GM12878 (cell line): ENCODE data around the gene B3GALT6. TPM values are rescaled to one million over a fixed set of nuclear protein-coding genes. Genes with fewer than 3 reads are reported as not detected.

ENCODE experiments used
- ATAC-seq: fragments of 200-7000 bp; cut with Tn5 transposase; 3 replicates; pipeline ENCODE4 v1.9.1; 2020; ENCODE audit warnings: mild to moderate bottlenecking, moderate library complexity
- BruUV-seq: library from RNA; stranded (reverse); fragments of 400-500 nt; replicated peaks from 2 replicates; lab custom pipeline; 2021; lab: Mats Ljungman, UMichigan
- CTCF ChIA-PET: fragments of 300-600 bp; sonication (Branson Sonifier 250); formaldehyde crosslinking; extraction: SDS; loops from one replicate; lab custom pipeline; 2021; ENCODE audit warnings: inconsistent platforms; lab: Yijun Ruan, JAX
- POLR2A ChIA-PET: fragments of 350-600 bp; formaldehyde crosslinking; extraction: SDS; loops from one replicate; lab custom pipeline; 2021; ENCODE audit warnings: inconsistent platforms; lab: Charles Lee
- RAD21 ChIA-PET: fragments of 300-600 bp; sonication (Branson Sonifier 250); formaldehyde crosslinking; loops from one replicate; lab custom pipeline; 2023; ENCODE audit warnings: antibody characterized with exemption; ENCODE audit not compliant: unreplicated experiment; lab: Charles Lee
- SMC1A ChIA-PET: fragments of 300-600 bp; sonication (Branson Sonifier 250); formaldehyde crosslinking; loops from one replicate; lab custom pipeline; 2023; ENCODE audit not compliant: unreplicated experiment, uncharacterized antibody; lab: Charles Lee
- DNase-seq: peaks from one replicate; pipeline ENCODE4 v3.0.0-alpha.2; 2011; ENCODE audit warnings: low read depth, low spot score
- FAIRE-seq: peaks from 3 replicates; lab custom pipeline; 2011; peaks lifted over from hg19 to GRCh38; lab: Jason Lieb, UNC
- H2AFZ ChIP-seq: 2 replicates; pipeline ENCODE4 v1.6.0; 2011; ENCODE audit warnings: low read depth, low read length, control low read depth; ENCODE audit not compliant: control insufficient read depth
- H3K27ac ChIP-seq: 2 replicates; pipeline ENCODE4 v1.5.1; 2011; ENCODE audit warnings: control low read depth; ENCODE audit not compliant: control insufficient read depth, insufficient read depth
- H3K27me3 ChIP-seq, 2 experiments: replicated peaks in 1 of 2; 2 replicates each; pipeline versions ENCODE4 v1.6.0 to v1.6.1; 2011; ENCODE audit warnings: low read length in 1 of 2; ENCODE audit not compliant: control insufficient read depth in 2 of 2, insufficient read depth in 2 of 2
- H3K36me3 ChIP-seq, 2 experiments: 2 replicates each; pipeline ENCODE4 v1.5.1; 2011; ENCODE audit warnings: low read length in 1 of 2; ENCODE audit not compliant: control insufficient read depth in 2 of 2, insufficient read depth in 2 of 2
- H3K4me1 ChIP-seq: 2 replicates; pipeline ENCODE4 v1.6.1; 2011; ENCODE audit warnings: mild to moderate bottlenecking, low read length, moderate library complexity, mixed read lengths; ENCODE audit not compliant: control insufficient read depth, insufficient read depth
- H3K4me2 ChIP-seq: 2 replicates; pipeline ENCODE4 v1.6.0; 2011; ENCODE audit warnings: control low read depth; ENCODE audit not compliant: control insufficient read depth, insufficient read depth
- H3K4me3 ChIP-seq: fragments of 200-600 bp; sonication (generic); 2 replicates; pipeline ENCODE4 v1.5.1; 2016
- H3K79me2 ChIP-seq: 2 replicates; pipeline ENCODE4 v1.6.0; 2011; ENCODE audit warnings: low read length; ENCODE audit not compliant: control insufficient read depth, insufficient read depth
- H3K9ac ChIP-seq: 2 replicates; pipeline ENCODE4 v1.8.0; 2011; ENCODE audit warnings: low read length, control low read depth, mixed read lengths; ENCODE audit not compliant: control insufficient read depth, insufficient read depth
- H3K9me3 ChIP-seq: replicated peaks from 3 replicates; pipeline ENCODE4 v1.5.1; 2011; ENCODE audit warnings: mild to moderate bottlenecking, low read length; ENCODE audit not compliant: control insufficient read depth, insufficient read depth
- H4K20me1 ChIP-seq: 2 replicates; pipeline ENCODE4 v1.6.0; 2011; ENCODE audit not compliant: control insufficient read depth, insufficient read depth
- JUND ChIP-seq: IDR thresholded peaks from 2 replicates; pipeline ENCODE4 v1.6.1; 2012; ENCODE audit warnings: low read depth, mild to moderate bottlenecking, low read length, improper control_type of control experiment, moderate library complexity
- PAX5 ChIP-seq: IDR thresholded peaks from 2 replicates; pipeline ENCODE4 v1.6.1; 2011; ENCODE audit warnings: low read depth, low read length, borderline replicate concordance
- POLR2AphosphoS5 ChIP-seq: IDR thresholded peaks from 2 replicates; pipeline ENCODE4 v1.6.1; 2011; ENCODE audit warnings: mild to moderate bottlenecking, low read length, inconsistent platforms
- RAD51 ChIP-seq: fragments of 450-650 bp; IDR thresholded peaks from 2 replicates; pipeline ENCODE4 v1.6.1; 2016; ENCODE audit warnings: moderate library complexity, mild to moderate bottlenecking, inconsistent platforms
- RELA ChIP-seq: fragments of 450-650 bp; IDR thresholded peaks from 2 replicates; pipeline ENCODE4 v1.8.0; 2014; ENCODE audit warnings: borderline replicate concordance; ENCODE audit not compliant: partially characterized antibody
- WGBS: methylation state at CpG from one replicate; pipeline ENCODE4 v1.1.6; 2016; ENCODE audit warnings: low lambda C conversion rate; ENCODE audit not compliant: insufficient replicate concordance, insufficient coverage; ENCODE audit errors: missing lambda C conversion rate; 5-methylcytosine and 5-hydroxymethylcytosine counted together
- in situ Hi-C: fragments of 300-500 bp; cut with MboI; formaldehyde crosslinking; loops from 9 replicates; pipeline ENCODE4 v1.14.3; 2018; ENCODE audit warnings: mixed read lengths
- intact Hi-C: fragments of 100-400 bp; cut with micrococcal nuclease; formaldehyde crosslinking; loops from one replicate; pipeline ENCODE4 v1.14.2; 2022; ENCODE audit not compliant: unreplicated experiment
- polyA plus RNA-seq, 11 experiments: library from polyadenylated mRNA; depleted of rRNA in 4 of 11; unstranded in 6 of 11; stranded (reverse) in 5 of 11; fragments of >200 nt; fragmentation: Nextera tagmentation in 4 of 11; fragmentation: Illumina TruSeq in 1 of 11; extraction: Ambion mirVana in 4 of 11; extraction: Trizol in 1 of 11; gene quantifications; 1 replicate in 1 of 11; 2 replicates in 10 of 11; pipeline versions ENCODE4 v1.2.1 to v1.2.3, GENCODE V29; 2011 to 2016; ENCODE audit warnings: inconsistent platforms in 2 of 11, missing spikeins in 2 of 11, low read depth in 1 of 11
- total RNA-seq, 4 experiments: library from RNA; depleted of rRNA in 3 of 4; stranded (reverse); fragments of >200 nt in 3 of 4; fragmentation: Illumina TruSeq in 1 of 4; extraction: Trizol in 1 of 4; gene quantifications; 2 replicates each; pipeline versions ENCODE4 v1.2.1 to v1.2.3, GENCODE V29; 2013 to 2021
- TF ChIP-seq, protein P1 (sequence below): fragments of 450-650 bp; IDR thresholded peaks from 2 replicates; pipeline ENCODE4 v1.6.1; 2017; ENCODE audit warnings: low read depth, mild to moderate bottlenecking, moderate library complexity

B3GALT6 gene
- total and polyA plus RNA-seq, 10 of the 15 experiments (the other 5 are each of a cell fraction or from before 2014, with no cell fraction given), result 0.53 to 20.8 (median 4.5) TPM

- CTCF ChIA-PET, result no interaction called here
- no peaks in the 10 kb centered on the region for H4K20me1 ChIP-seq
Measured at GRCh38 chr1:1219341-1219740, 12.7 kb upstream of the B3GALT6 start.

GRCh38 chr1:1220197-1220596 lies 11.8 kb upstream of the B3GALT6 start:
- Histone ChIP-seq H4K20me1 (no peaks in the 10 kb centered on the region), H3K27ac (no peak overlapping the region), H3K4me2 (no peak overlapping the region), H3K79me2 (no peaks in the 10 kb centered on the region; the same call in 1 of the 2 replicates), H2AFZ (no peak overlapping the region), H3K9me3 (no peaks in the 10 kb centered on the region; the same call in 2 of the 3 replicates), H3K27me3 (no peaks in the 10 kb centered on the region), H3K4me1 (peaks cover 5% of the 10 kb centered on the region), H3K4me3 (no peak overlapping the region), H3K9ac (no peak overlapping the region), H3K36me3 (peaks cover 6 to 41% of the 10 kb centered on the region in 2 experiments)
- FAIRE-seq, result no peak
- in situ Hi-C loops (no loop called here), intact Hi-C loops (no loop called here)
- no peak for ATAC-seq
- no peak for DNase-seq
- ChIA-PET SMC1A (no interaction called here), CTCF (interaction anchor here (1.2 kb wide), 1 partner anchor 11 kb away, joined by 4 read pairs; no protein-coding TSS in a partner anchor), POLR2A (no interaction called here), RAD21 (no interaction called here)
- TF ChIP-seq JUND (no peak), RELA (no peak)
- TF ChIP-seq, protein P1, sequence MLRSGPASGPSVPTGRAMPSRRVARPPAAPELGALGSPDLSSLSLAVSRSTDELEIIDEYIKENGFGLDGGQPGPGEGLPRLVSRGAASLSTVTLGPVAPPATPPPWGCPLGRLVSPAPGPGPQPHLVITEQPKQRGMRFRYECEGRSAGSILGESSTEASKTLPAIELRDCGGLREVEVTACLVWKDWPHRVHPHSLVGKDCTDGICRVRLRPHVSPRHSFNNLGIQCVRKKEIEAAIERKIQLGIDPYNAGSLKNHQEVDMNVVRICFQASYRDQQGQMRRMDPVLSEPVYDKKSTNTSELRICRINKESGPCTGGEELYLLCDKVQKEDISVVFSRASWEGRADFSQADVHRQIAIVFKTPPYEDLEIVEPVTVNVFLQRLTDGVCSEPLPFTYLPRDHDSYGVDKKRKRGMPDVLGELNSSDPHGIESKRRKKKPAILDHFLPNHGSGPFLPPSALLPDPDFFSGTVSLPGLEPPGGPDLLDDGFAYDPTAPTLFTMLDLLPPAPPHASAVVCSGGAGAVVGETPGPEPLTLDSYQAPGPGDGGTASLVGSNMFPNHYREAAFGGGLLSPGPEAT, result no peak
- no TSS peak for BruUV-seq
- WGBS, result 90% methylated on average over 24 of the region's 24 CpGs

More at GRCh38 chr1:1219341-1219740, 12.7 kb upstream of the B3GALT6 start:
- Histone ChIP-seq H3K4me1 (peaks cover 13% of the 10 kb centered on the region), H3K4me2 (no peak overlapping the region), H3K27me3 (no peaks in the 10 kb centered on the region), H3K27ac (no peak overlapping the region), H3K36me3 (peaks cover 6 to 39% of the 10 kb centered on the region in 2 experiments), H3K4me3 (no peak overlapping the region), H3K9me3 (no peaks in the 10 kb centered on the region; the same call in 2 of the 3 replicates), H3K9ac (no peak overlapping the region), H3K79me2 (no peaks in the 10 kb centered on the region), H2AFZ (no peak overlapping the region)
- in situ Hi-C loops, result no loop called here
- SMC1A ChIA-PET, result no interaction called here
- DNase-seq (no peak), ATAC-seq (no peak), FAIRE-seq (no peak)
- POLR2A ChIA-PET, result interaction anchor here (0.8 kb wide), 1 partner anchor 12 kb away, joined by 3 read pairs; no protein-coding TSS in a partner anchor
- intact Hi-C loops, result no loop called here
- no TSS peak for BruUV-seq
- 47% methylated on average over 20 of the region's 20 CpGs for WGBS
- TF ChIP-seq RAD51 (no peak), POLR2AphosphoS5 (no peak), PAX5 (no peak)
- RAD21 ChIA-PET, result no interaction called here
